ENCODE measurements around the gene MREG. TPM values are rescaled to one million over a fixed set of nuclear protein-coding genes. Genes with fewer than 3 reads are reported as not detected.

Gene MREG
- total RNA-seq, 1 donor from 2014 or later, result 4.0 TPM

GRCh38 chr2:215919624-215920243 lies 93.6 kb downstream of the MREG start:
- no peak for TF ChIP-seq CTCF (IDR thresholded peaks at IDR 0.05)
- peaks cover 66% of the 10 kb centered on the region for H3K4me1 Mint-ChIP-seq (ENCODE audit: unreplicated experiment)
- H3K9me3 Mint-ChIP-seq (ENCODE audit: unreplicated experiment), result peaks cover 3% of the 10 kb centered on the region
- H3K27me3 Mint-ChIP-seq (ENCODE audit: unreplicated experiment), result no peaks in the 10 kb centered on the region
- no peak for DNase-seq (ENCODE audit: extremely low spot score, unreplicated experiment)
- H3K36me3 Mint-ChIP-seq (ENCODE audit: unreplicated experiment), result no peaks in the 10 kb centered on the region
- peak overlapping the region; percentile 96 for H3K27ac Mint-ChIP-seq (ENCODE audit: unreplicated experiment)
- no peak overlapping the region for H3K4me3 Mint-ChIP-seq (ENCODE audit: unreplicated experiment)

GRCh38 chr2:215918901-215919599 lies 94.3 kb downstream of the MREG start:
- no peak overlapping the region for H3K4me3 Mint-ChIP-seq (ENCODE audit: unreplicated experiment)
- peaks cover 3% of the 10 kb centered on the region for H3K9me3 Mint-ChIP-seq (ENCODE audit: unreplicated experiment)
- peaks cover 66% of the 10 kb centered on the region for H3K4me1 Mint-ChIP-seq (ENCODE audit: unreplicated experiment)
- no peak for TF ChIP-seq CTCF (IDR thresholded peaks at IDR 0.05)
- peak overlapping the region; percentile 96 for H3K27ac Mint-ChIP-seq (ENCODE audit: unreplicated experiment)
- no peak for DNase-seq (ENCODE audit: extremely low spot score, unreplicated experiment)
- H3K27me3 Mint-ChIP-seq (ENCODE audit: unreplicated experiment), result no peaks in the 10 kb centered on the region
- H3K36me3 Mint-ChIP-seq (ENCODE audit: unreplicated experiment), result no peaks in the 10 kb centered on the region

- Mint-ChIP-seq H3K9me3 (ENCODE audit: unreplicated experiment) (peaks cover 3% of the 10 kb centered on the region), H3K27me3 (ENCODE audit: unreplicated experiment) (no peaks in the 10 kb centered on the region), H3K36me3 (ENCODE audit: unreplicated experiment) (no peaks in the 10 kb centered on the region), H3K27ac (ENCODE audit: unreplicated experiment) (peak overlapping the region; percentile 96), H3K4me3 (ENCODE audit: unreplicated experiment) (peak overlapping the region; percentile 31), H3K4me1 (ENCODE audit: unreplicated experiment) (peaks cover 70% of the 10 kb centered on the region)
- DNase-seq (ENCODE audit: extremely low spot score, unreplicated experiment), result no peak
- TF ChIP-seq CTCF (IDR thresholded peaks at IDR 0.05), result no peak
Measured at GRCh38 chr2:215917953-215918620, 95.3 kb downstream of the MREG start.

- DNase-seq (ENCODE audit: extremely low spot score, unreplicated experiment), result no peak
- no peak for TF ChIP-seq CTCF (IDR thresholded peaks at IDR 0.05)
- Mint-ChIP-seq H3K4me1 (ENCODE audit: unreplicated experiment) (peaks cover 59% of the 10 kb centered on the region), H3K4me3 (ENCODE audit: unreplicated experiment) (no peak overlapping the region), H3K27me3 (ENCODE audit: unreplicated experiment) (no peaks in the 10 kb centered on the region), H3K27ac (ENCODE audit: unreplicated experiment) (no peak overlapping the region), H3K36me3 (ENCODE audit: unreplicated experiment) (no peaks in the 10 kb centered on the region), H3K9me3 (ENCODE audit: unreplicated experiment) (peaks cover 3% of the 10 kb centered on the region)
Measured at GRCh38 chr2:215915441-215915840, 97.9 kb downstream of the MREG start.

GRCh38 chr2:215914777-215915165 lies 98.6 kb downstream of the MREG start:
- Mint-ChIP-seq H3K36me3 (ENCODE audit: unreplicated experiment) (no peaks in the 10 kb centered on the region), H3K4me1 (ENCODE audit: unreplicated experiment) (peaks cover 53% of the 10 kb centered on the region), H3K9me3 (ENCODE audit: unreplicated experiment) (peaks cover 3% of the 10 kb centered on the region), H3K27me3 (ENCODE audit: unreplicated experiment) (no peaks in the 10 kb centered on the region), H3K27ac (ENCODE audit: unreplicated experiment) (no peak overlapping the region), H3K4me3 (ENCODE audit: unreplicated experiment) (no peak overlapping the region)
- no peak for DNase-seq (ENCODE audit: extremely low spot score, unreplicated experiment)
- TF ChIP-seq CTCF (IDR thresholded peaks at IDR 0.05), result no peak
